Left ventricle myocardium inferior (tissue), 1 donor: ENCODE measurements around the gene ANKRD13D. TPM values are rescaled to one million over a fixed set of nuclear protein-coding genes. Genes with fewer than 3 reads are reported as not detected.
A peak's percentile ranks its signal among the peaks of the same experiment; 100 is the strongest.

Experiments used
- DNase-seq: peaks from one replicate; pipeline ENCODE4 v3.0.0-alpha.2; 2020
- H3K27ac ChIP-seq: fragments of 200-600 bp; replicated peaks from 2 replicates; pipeline ENCODE4 v1.8.0; 2021
- H3K27me3 ChIP-seq: fragments of 200-600 bp; 2 replicates; pipeline ENCODE4 v1.8.0; 2021; ENCODE audit warnings: low read depth
- H3K36me3 ChIP-seq: fragments of 200-600 bp; 2 replicates; pipeline ENCODE4 v1.8.0; 2021
- H3K4me1 ChIP-seq: fragments of 200-600 bp; 2 replicates; pipeline ENCODE4 v1.8.0; 2021
- H3K4me3 ChIP-seq: fragments of 200-600 bp; 2 replicates; pipeline ENCODE4 v1.8.0; 2021; ENCODE audit warnings: mild to moderate bottlenecking, moderate library complexity
- H3K9me3 ChIP-seq: fragments of 200-600 bp; replicated peaks from 2 replicates; pipeline ENCODE4 v1.8.0; 2021
- CTCF ChIP-seq: fragments of 200-600 bp; IDR thresholded peaks from 2 replicates; pipeline ENCODE4 v1.8.0; 2021; ENCODE audit warnings: antibody characterized with exemption, mild to moderate bottlenecking, borderline replicate concordance
- intact Hi-C: fragments of 100-400 bp; cut with micrococcal nuclease; formaldehyde crosslinking; loops from one replicate; pipeline ENCODE4 v1.11.0; 2022
- long read RNA-seq: library from polyadenylated mRNA; unstranded; transcript quantifications from one replicate; pipeline ENCODE4 v2.0.0, GENCODE V29; 2021
- total RNA-seq: library from RNA; stranded (reverse); fragmentation: NEBNext Ultra II Directional; extraction: Animal tissue kit (Norgen Biotek cat#: 25700); gene quantifications from one replicate; pipeline ENCODE4 v1.2.1, GENCODE V29; 2021
- donor health status: DM: no; HTN: yes; CAD: no; lungs with severe emphysema.

Gene ANKRD13D
- total RNA-seq: 11.8 TPM
- long read RNA-seq, transcript ANKRD13D-202 (15 exons, 2,881 nt): major isoform, 10 of 20 reads
- long read RNA-seq, partial matches to known transcripts: 4 of 20 reads
- long read RNA-seq, other reads (novel, unspliced or antisense): 5 of 20 reads

GRCh38 chr11:67289226-67289650 lies at the start of gene ANKRD13D:
Gene ANKRD13D, plus strand, starts transcription at chr11:67289303. Its CDS starts 158 bp downstream, at chr11:67289461.
- Histone ChIP-seq H3K36me3 (peaks cover 54% of the 10 kb centered on the region), H3K27me3 (no peaks in the 10 kb centered on the region), H3K4me3 (peak within 1 kb of the TSS; percentile 90), H3K27ac (peak within 1 kb of the TSS; percentile 95), H3K4me1 (peaks cover 56% of the 10 kb centered on the region), H3K9me3 (no peaks in the 10 kb centered on the region)
- TF ChIP-seq CTCF: no peak
- intact Hi-C loops: no loop called here
- no peak for DNase-seq

DNA sequence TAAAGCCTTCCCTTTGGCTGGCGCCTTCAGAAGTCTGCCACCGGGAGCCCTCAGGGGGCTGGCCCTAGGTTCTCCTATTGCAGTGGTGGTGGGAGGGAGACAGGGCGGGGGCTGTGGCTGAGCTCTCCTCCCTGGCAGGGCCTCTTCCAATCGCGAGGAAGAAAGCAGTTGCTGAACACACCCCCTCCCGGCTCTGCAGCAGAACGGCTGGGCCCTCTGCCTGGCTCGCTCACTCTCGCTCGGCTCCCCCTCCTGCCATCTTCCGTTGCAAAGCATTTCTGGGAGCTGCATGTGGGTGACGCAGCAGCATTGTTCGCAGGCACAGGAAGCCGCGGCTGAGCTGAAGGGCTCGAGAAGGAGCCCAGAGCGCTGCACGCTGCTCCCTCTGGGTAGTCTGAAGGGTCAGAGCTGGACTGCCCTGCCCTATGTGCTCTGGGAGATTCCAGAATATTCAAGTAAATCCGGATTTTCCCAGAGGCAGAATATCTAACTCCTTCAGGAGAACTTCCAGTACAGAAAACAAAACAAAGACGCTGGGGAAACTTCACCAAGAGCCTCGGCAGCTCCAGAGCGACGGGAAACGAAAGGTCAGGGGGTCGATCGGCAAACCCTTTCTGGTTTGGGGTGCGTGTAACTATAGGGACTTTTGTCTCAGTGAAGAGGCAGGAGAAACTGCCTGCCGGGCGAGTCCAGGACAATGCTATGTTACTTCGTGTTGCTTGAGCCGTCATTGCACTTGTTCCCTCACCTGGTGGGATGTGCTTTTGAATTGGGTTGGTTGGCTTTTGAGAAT lies 49.1 kb upstream of the ANKRD13D start:
- intact Hi-C loops: no loop called here
- TF ChIP-seq CTCF: peak; percentile 35
- peak; percentile 96 for DNase-seq
- H3K4me1 ChIP-seq: peaks cover 68% of the 10 kb centered on the region
- H3K4me3 ChIP-seq: peak overlapping the region; percentile 78
- H3K27ac ChIP-seq: peak overlapping the region; percentile 96
- no peaks in the 10 kb centered on the region for H3K9me3 ChIP-seq
- H3K27me3 ChIP-seq: no peaks in the 10 kb centered on the region
- H3K36me3 ChIP-seq: peaks cover 23% of the 10 kb centered on the region

GRCh38 chr11:67240576-67241389 lies 48.3 kb upstream of the ANKRD13D start:
- Histone ChIP-seq H3K4me1 (peaks cover 68% of the 10 kb centered on the region), H3K27me3 (no peaks in the 10 kb centered on the region), H3K27ac (peak overlapping the region; percentile 96), H3K9me3 (no peaks in the 10 kb centered on the region), H3K36me3 (peaks cover 31% of the 10 kb centered on the region), H3K4me3 (peak overlapping the region; percentile 78)
- intact Hi-C loops: no loop called here
- no peak for TF ChIP-seq CTCF
- peak; percentile 53 for DNase-seq

- Histone ChIP-seq H3K4me1 (peaks cover 72% of the 10 kb centered on the region), H3K36me3 (peaks cover 48% of the 10 kb centered on the region), H3K27me3 (no peaks in the 10 kb centered on the region), H3K9me3 (no peaks in the 10 kb centered on the region), H3K4me3 (peak overlapping the region; percentile 78), H3K27ac (peak overlapping the region; percentile 7)
- intact Hi-C loops: no loop called here
- DNase-seq: no peak
- TF ChIP-seq CTCF: no peak
Measured at GRCh38 chr11:67242548-67242947, 46.6 kb upstream of the ANKRD13D start.

DNA sequence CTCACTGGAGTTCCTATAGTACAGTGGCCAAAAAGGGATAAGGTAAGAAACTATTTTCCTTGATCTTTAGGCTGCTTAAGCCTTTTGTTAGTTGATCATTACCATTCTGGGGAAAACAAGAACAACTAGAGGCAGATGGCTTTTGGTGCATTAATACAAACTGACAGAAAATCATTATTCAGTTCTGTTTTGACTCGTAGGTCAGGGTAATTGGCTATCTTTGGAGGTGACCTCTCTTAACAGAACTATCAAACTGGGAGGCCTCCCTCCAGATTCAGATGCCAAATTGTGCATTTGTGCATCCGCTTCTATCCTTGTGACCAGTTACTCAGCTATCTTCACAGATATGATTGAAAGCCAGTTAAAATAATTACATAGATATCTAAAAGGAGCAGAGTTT lies 46.1 kb upstream of the ANKRD13D start:
- H3K9me3 ChIP-seq: no peaks in the 10 kb centered on the region
- H3K27ac ChIP-seq: peak overlapping the region; percentile 7
- TF ChIP-seq CTCF: no peak
- intact Hi-C loops: no loop called here
- no peaks in the 10 kb centered on the region for H3K27me3 ChIP-seq
- peaks cover 72% of the 10 kb centered on the region for H3K4me1 ChIP-seq
- no peak for DNase-seq
- H3K4me3 ChIP-seq: peak overlapping the region; percentile 78
- peaks cover 53% of the 10 kb centered on the region for H3K36me3 ChIP-seq
